Heart right ventricle (tissue), 16 donors: ENCODE results near the gene CELA1. TPM values are rescaled to one million over a fixed set of nuclear protein-coding genes. Genes with fewer than 3 reads are reported as not detected.
"Not testable (repeated sequence)": the region's sequence is repeated elsewhere in the genome, so short reads cannot be mapped to it uniquely, and the experiment has no call there.

Source experiments
- ATAC-seq, 8 donors: fragments of 200-7000 bp; cut with Tn5 transposase; one replicate each; pipeline ENCODE4 v1.9.1; 2020; ENCODE audit warnings: mild to moderate bottlenecking in 8 of 8, moderate library complexity in 8 of 8, moderate number of reproducible peaks in 1 of 8
- DNase-seq, 2 donors: peaks; one replicate each; pipeline ENCODE4 v3.0.0-alpha.2; 2020
- H3K27ac ChIP-seq, 10 donors: fragments of 200-600 bp; sonication (generic) in 2 of 10; one replicate each; pipeline versions ENCODE4 v1.5.0 to v1.8.0; 2020 to 2022; ENCODE audit warnings: mild to moderate bottlenecking in 3 of 10
- H3K27me3 ChIP-seq, 7 donors: fragments of 200-600 bp; one replicate each; pipeline ENCODE4 v1.8.0; 2021 to 2022; ENCODE audit warnings: mild to moderate bottlenecking in 2 of 7
- H3K36me3 ChIP-seq, 9 donors: fragments of 200-600 bp; sonication (generic) in 1 of 9; one replicate each; pipeline versions ENCODE4 v1.5.0 to v1.8.0; 2020 to 2022; ENCODE audit warnings: mild to moderate bottlenecking in 2 of 9
- H3K4me1 ChIP-seq, 9 donors: fragments of 200-600 bp; sonication (generic) in 1 of 9; one replicate each; pipeline versions ENCODE4 v1.5.0 to v1.8.0; 2020 to 2022; ENCODE audit warnings: mild to moderate bottlenecking in 4 of 9
- H3K4me3 ChIP-seq, 10 donors: fragments of 200-600 bp; sonication (generic) in 2 of 10; one replicate each; pipeline versions ENCODE4 v1.5.0 to v1.8.0; 2020 to 2022; ENCODE audit warnings: mild to moderate bottlenecking in 7 of 10, moderate library complexity in 2 of 10
- H3K9me3 ChIP-seq, 11 donors: fragments of 200-600 bp in 10 of 11; sonication (generic) in 2 of 11; one replicate each; pipeline versions ENCODE4 v1.5.0 to v1.8.0; 2013 to 2022; ENCODE audit warnings: mild to moderate bottlenecking in 2 of 11, control low read depth in 1 of 11, moderate library complexity in 1 of 11
- CTCF ChIP-seq, 9 donors: fragments of 200-600 bp; sonication (generic) in 2 of 9; IDR thresholded peaks; one replicate each; pipeline versions ENCODE4 v1.5.0 to v1.8.0; 2021 to 2022; ENCODE audit warnings: antibody characterized with exemption in 9 of 9, mild to moderate bottlenecking in 5 of 9, moderate library complexity in 1 of 9
- WGBS, 2 donors: extraction: QIAGEN DNeasy Blood & Tissue Kit; methylation state at CpG; one replicate each; pipeline ENCODE4 v1.1.7; 2013; ENCODE audit warnings: inconsistent platforms in 1 of 2; 5-methylcytosine and 5-hydroxymethylcytosine counted together
- intact Hi-C, 10 donors: fragments of 100-400 bp; cut with DNase I; formaldehyde crosslinking; loops; one replicate each; pipeline versions ENCODE4 v1.11.1 to v1.14.2; 2022
- polyA plus RNA-seq, 2 donors: library from polyadenylated mRNA; stranded (reverse); fragments of 200-250 nt; gene quantifications; one replicate each; pipeline ENCODE4 v1.2.3, GENCODE V29; 2013
- total RNA-seq, 10 donors: library from RNA; stranded (reverse); fragmentation: NEBNext Ultra II Directional in 3 of 10; extraction: Animal tissue kit (Norgen Biotek cat#: 25700) in 3 of 10; gene quantifications; one replicate each; pipeline versions ENCODE4 v1.2.1 to v1.2.4, GENCODE V29; 2021 to 2023
- donor health status: Arrhythmogenic right ventricular cardiomyopathy.
- donor health status: ischemic (EF 13 %, LVEDD 7.1; RV severe dilation, severe dysfunction).
- donor health status: healthy with polysubstance abuse.
- donor health status: DM: no; HTN: yes; CAD: no.
- donor health status: DM: no; HTN: no; CAD: no.
- donor health status: ischemic (EF 25% LVEDD 6.9; RV normal size, moderate dysfunction).
- donor health status: ischemic (EF 25% LVEDD 5.7; RV mildly dilated, moderate dysfunction).
- donor health status: healthy.
- donor health status: DM: yes; HTN: yes; CAD: no.
- donor health status: Ischemic cardiomyopathy.
- donor health status: ischemic (EF 35%, LVEDD 5.7; RV mildly dilated, moderate dysfunction).
- donor health status: nonischemic (EF 11% LVEDD 7.7; RV severe dilation, severe dysfunction).
- donor health status: DM: yes; HTN: yes; CAD: no.
- donor health status: PGD.
- donor health status: ischemic (EF 29% LVEDD 5.4; RV normal size, mild dysfunction).
- donor health status: nonischemic (EF 23%, LVEDD 6.1; RV moderate dilation, normal function).

The CELA1 gene
- total and polyA plus RNA-seq, 12 donors: not detected

GRCh38 chr12:51311389-51311788 lies 35.1 kb downstream of the CELA1 start:
- DNase-seq (no peak), ATAC-seq (no peak)
- WGBS, 2 donors: 90 to 98% methylated on average over 1 of the region's 1 CpG
- Histone ChIP-seq H3K36me3 (peaks cover 0 to 72% (median 0%) of the 10 kb centered on the region in 9 donors), H3K4me3 (no peak overlapping the region), H3K27me3 (peaks cover 0 to 2% (median 0%) of the 10 kb centered on the region in 7 donors), H3K27ac (no peak overlapping the region), H3K4me1 (no peaks in the 10 kb centered on the region), H3K9me3 (no peaks in the 10 kb centered on the region)
- intact Hi-C loops: no loop called here
- no peak for TF ChIP-seq CTCF (IDR thresholded peaks at IDR 0.05)

GRCh38 chr12:51307655-51308593 lies 38.6 kb downstream of the CELA1 start:
- Histone ChIP-seq H3K36me3 (peaks cover 0 to 85% (median 0%) of the 10 kb centered on the region in 9 donors), H3K4me1 (no peaks in the 10 kb centered on the region), H3K27ac (no peak overlapping the region), H3K4me3 (no peak overlapping the region), H3K9me3 (no peaks in the 10 kb centered on the region), H3K27me3 (peaks cover 0 to 6% (median 0%) of the 10 kb centered on the region in 7 donors)
- 73 to 82% methylated on average over 6 of the region's 6 CpGs for WGBS, 2 donors
- intact Hi-C loops: no loop called here
- DNase-seq (no peak), ATAC-seq (no peak)
- no peak for TF ChIP-seq CTCF (IDR thresholded peaks at IDR 0.05)

DNA sequence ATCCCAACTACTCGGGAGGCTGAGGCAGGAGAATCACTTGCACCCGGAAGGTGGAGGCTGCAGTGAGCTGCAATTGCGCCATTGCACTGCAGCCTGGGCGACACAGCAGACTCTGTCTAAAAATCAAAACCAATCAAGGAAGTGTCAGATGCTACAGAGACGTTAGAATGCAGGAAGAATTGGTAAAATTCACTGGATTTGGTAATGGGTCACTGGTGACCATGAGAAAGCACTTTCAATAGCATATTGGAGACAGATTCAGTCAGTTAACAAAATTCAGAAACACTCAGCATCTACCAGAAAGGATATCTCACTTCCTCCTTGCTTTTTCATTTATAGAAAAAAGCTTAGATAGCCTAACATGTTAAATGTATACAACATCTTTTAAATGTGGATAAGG lies 40.0 kb downstream of the CELA1 start:
- Histone ChIP-seq H3K4me3 (no peak overlapping the region), H3K27ac (no peak overlapping the region), H3K36me3 (peaks cover 0 to 85% (median 0%) of the 10 kb centered on the region in 9 donors), H3K4me1 (no peaks in the 10 kb centered on the region), H3K9me3 (no peaks in the 10 kb centered on the region), H3K27me3 (peaks cover 0 to 8% (median 0%) of the 10 kb centered on the region in 7 donors)
- intact Hi-C loops: no loop called here
- TF ChIP-seq CTCF (IDR thresholded peaks at IDR 0.05): no peak
- ATAC-seq (no peak), DNase-seq (no peak)
- WGBS, 2 donors: 86 to 89% methylated on average over 5 of the region's 5 CpGs

- H3K4me3 ChIP-seq, intact Hi-C loops, H3K27me3 ChIP-seq, H3K4me1 ChIP-seq, H3K9me3 ChIP-seq, ATAC-seq, DNase-seq, H3K27ac ChIP-seq: not testable (repeated sequence)
- WGBS, 2 donors: 87 to 90% methylated on average over 10 of the region's 10 CpGs
- H3K36me3 ChIP-seq: peaks cover 0 to 91% (median 0%) of the 10 kb centered on the region in 9 donors
Observed at GRCh38 chr12:51300768-51301167, 45.7 kb downstream of the CELA1 start.

DNA sequence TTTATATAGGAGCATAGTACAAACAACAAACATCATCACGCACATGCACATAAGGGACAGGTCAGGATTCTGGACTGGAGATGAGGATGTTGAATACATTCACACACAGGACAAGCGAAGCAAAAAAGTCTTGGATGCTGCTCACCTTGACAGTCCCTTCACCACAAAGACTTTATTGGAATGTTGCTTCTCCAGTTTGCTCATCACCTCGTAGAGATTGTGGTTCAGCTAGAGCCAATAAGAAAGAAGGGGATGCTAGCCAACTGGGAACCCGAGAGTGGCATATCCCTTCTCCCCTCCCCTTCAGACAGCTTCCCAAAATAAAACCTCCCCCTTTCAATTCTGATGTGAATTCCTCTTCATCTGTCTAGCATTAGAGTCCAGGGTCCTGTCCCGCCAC lies 50.8 kb downstream of the CELA1 start:
- TF ChIP-seq CTCF (IDR thresholded peaks at IDR 0.05): no peak
- Histone ChIP-seq H3K4me1 (peaks cover 0 to 5% (median 0%) of the 10 kb centered on the region in 9 donors), H3K36me3 (peaks cover 0 to 84% (median 0%) of the 10 kb centered on the region in 9 donors), H3K4me3 (no peak overlapping the region), H3K27me3 (no peaks in the 10 kb centered on the region), H3K9me3 (no peaks in the 10 kb centered on the region), H3K27ac (no peak overlapping the region)
- no peak for DNase-seq
- intact Hi-C loops: no loop called here
- 74 to 82% methylated on average over 5 of the region's 5 CpGs for WGBS, 2 donors
- no peak for ATAC-seq

GRCh38 chr12:51294097-51294496 lies 52.4 kb downstream of the CELA1 start:
- peaks cover 0 to 84% (median 0%) of the 10 kb centered on the region in 9 donors for H3K36me3 ChIP-seq
- WGBS, 2 donors: 88 to 94% methylated on average over 10 of the region's 10 CpGs
- H3K27ac ChIP-seq, ATAC-seq, DNase-seq, H3K4me3 ChIP-seq, intact Hi-C loops, H3K9me3 ChIP-seq, H3K4me1 ChIP-seq, H3K27me3 ChIP-seq: not testable (repeated sequence)
